Small intestine (tissue), 7 donors: Measurements from ENCODE around the gene SEC16B. TPM values are rescaled to one million over a fixed set of nuclear protein-coding genes. Genes with fewer than 3 reads are reported as not detected.

Source experiments
- DNase-seq, 2 donors: peaks; one replicate each; pipeline versions ENCODE4 v3.0.0 to v3.0.0-alpha.2; 2013
- FAIRE-seq: peaks from 2 replicates; lab custom pipeline; 2012; peaks lifted over from hg19 to GRCh38; lab: Jason Lieb, UNC
- H3K27ac ChIP-seq, 3 donors: one replicate each; pipeline ENCODE4 v1.5.1; 2013; ENCODE audit warnings: low read length in 2 of 3, mild to moderate bottlenecking in 2 of 3, control low read depth in 1 of 3, inconsistent platforms in 1 of 3, low read depth in 1 of 3, moderate library complexity in 1 of 3
- H3K27me3 ChIP-seq, 3 donors: one replicate each; pipeline ENCODE4 v1.6.1; 2013; ENCODE audit warnings: low read length in 3 of 3, inconsistent platforms in 1 of 3; ENCODE audit not compliant: control insufficient read depth in 3 of 3, insufficient read depth in 3 of 3
- H3K36me3 ChIP-seq, 3 donors: one replicate each; pipeline ENCODE4 v1.6.1; 2013; ENCODE audit warnings: low read length in 3 of 3, inconsistent platforms in 1 of 3, low read depth in 1 of 3, mild to moderate bottlenecking in 1 of 3, moderate library complexity in 1 of 3; ENCODE audit not compliant: control insufficient read depth in 3 of 3, insufficient read depth in 2 of 3
- H3K4me1 ChIP-seq, 3 donors: one replicate each; pipeline ENCODE4 v1.6.1; 2013; ENCODE audit warnings: low read length in 2 of 3, inconsistent platforms in 1 of 3, low read depth in 1 of 3, mild to moderate bottlenecking in 1 of 3, moderate library complexity in 1 of 3; ENCODE audit not compliant: control insufficient read depth in 3 of 3, insufficient read depth in 2 of 3
- H3K4me3 ChIP-seq, 3 donors: one replicate each; pipeline ENCODE4 v1.5.1; 2013; ENCODE audit warnings: low read length in 3 of 3, control low read depth in 1 of 3, inconsistent platforms in 1 of 3, low read depth in 1 of 3, mild to moderate bottlenecking in 1 of 3, moderate library complexity in 1 of 3
- H3K9me3 ChIP-seq, 2 donors: one replicate each; pipeline ENCODE4 v1.6.1; 2013; ENCODE audit warnings: low read depth in 1 of 2, low read length in 1 of 2; ENCODE audit not compliant: control insufficient read depth in 2 of 2, insufficient read depth in 1 of 2
- WGBS, 3 donors: extraction: QIAGEN DNeasy Blood & Tissue Kit; methylation state at CpG; one replicate each; pipeline ENCODE4 v1.1.7; 2013; 5-methylcytosine and 5-hydroxymethylcytosine counted together
- polyA plus RNA-seq, 4 donors: library from polyadenylated mRNA; stranded (reverse) in 3 of 4; unstranded in 1 of 4; fragments of 200-250 nt in 3 of 4; fragments of 120-200 nt in 1 of 4; gene quantifications; one replicate each; pipeline versions ENCODE4 v1.2.1 to v1.2.3, GENCODE V29; 2013
- donor health status: healthy with polysubstance abuse.
- donor health status: control.
- donor health status: control.
- donor health status: Bipolar disorder and iron deficiency.
- donor health status: healthy.

SEC16B gene
- polyA plus RNA-seq, 4 donors = 10.2 to 68.0 (median 32.4) TPM

GRCh38 chr1:177905686-177906085, 64.2 kb downstream of the SEC16B start:
- FAIRE-seq (no peak), DNase-seq (no peak)
- Histone ChIP-seq H3K4me3 (no peak overlapping the region), H3K9me3 (peaks cover 0 to 4% of the 10 kb centered on the region in 2 donors), H3K27me3 (peaks cover 0 to 6% (median 3%) of the 10 kb centered on the region in 3 donors), H3K36me3 (no peaks in the 10 kb centered on the region), H3K4me1 (no peaks in the 10 kb centered on the region), H3K27ac (no peak overlapping the region)
- 87 to 98% (median 90%) methylated on average over 1 of the region's 1 CpG for WGBS, 3 donors

GRCh38 chr1:177902266-177902665, 67.6 kb downstream of the SEC16B start:
- Histone ChIP-seq H3K36me3 (no peaks in the 10 kb centered on the region), H3K27me3 (peaks cover 0 to 3% (median 0%) of the 10 kb centered on the region in 3 donors), H3K27ac (no peak overlapping the region), H3K4me1 (peaks cover 0 to 4% (median 0%) of the 10 kb centered on the region in 3 donors), H3K9me3 (peaks cover 0 to 3% of the 10 kb centered on the region in 2 donors), H3K4me3 (no peak overlapping the region)
- FAIRE-seq = no peak
- WGBS, 3 donors = 84 to 91% (median 90%) methylated on average over 5 of the region's 5 CpGs
- no peak for DNase-seq

- WGBS, 3 donors = 13 to 41% (median 24%) methylated on average over 11 of the region's 11 CpGs
- no peaks in the 10 kb centered on the region for H3K27me3 ChIP-seq
- no peak overlapping the region for H3K4me3 ChIP-seq
- no peak overlapping the region for H3K27ac ChIP-seq
- DNase-seq (peak; percentile 37 to 51), FAIRE-seq (no peak)
- H3K4me1 ChIP-seq = peaks cover 0 to 4% (median 0%) of the 10 kb centered on the region in 3 donors
- H3K9me3 ChIP-seq = peaks cover 0 to 3% of the 10 kb centered on the region in 2 donors
- H3K36me3 ChIP-seq = no peaks in the 10 kb centered on the region
Observed at GRCh38 chr1:177897998-177898654, 71.7 kb downstream of the SEC16B start.

- no peaks in the 10 kb centered on the region for H3K27me3 ChIP-seq
- H3K27ac ChIP-seq = no peak overlapping the region
- 76 to 83% (median 78%) methylated on average over 10 of the region's 10 CpGs for WGBS, 3 donors
- DNase-seq (peak in 1 of 2 donors; percentile 6), FAIRE-seq (no peak)
- H3K4me1 ChIP-seq = peaks cover 0 to 4% (median 0%) of the 10 kb centered on the region in 3 donors
- peaks cover 0 to 3% of the 10 kb centered on the region in 2 donors for H3K9me3 ChIP-seq
- H3K36me3 ChIP-seq = no peaks in the 10 kb centered on the region
- H3K4me3 ChIP-seq = no peak overlapping the region
Observed at GRCh38 chr1:177897281-177897997, 72.4 kb downstream of the SEC16B start.

Other genes with a start within 250 kb of the SEC16B start
- gene RASAL2, start 124.0 kb upstream of the SEC16B start, polyA plus RNA-seq = 10 to 100 TPM in 1 of 4 donors, 1 to 10 TPM in 3; 1.8 to 23.5 (median 3.3) TPM